Osteocyte (in vitro differentiated cells): ENCODE data around the gene HVCN1. TPM values are rescaled to one million over a fixed set of nuclear protein-coding genes. Genes with fewer than 3 reads are reported as not detected.

Experiments used
- DNase-seq: peaks from one replicate; pipeline ENCODE4 v3.0.0; 2021; ENCODE audit warnings: mixed read lengths; ENCODE audit not compliant: unreplicated experiment; ENCODE audit errors: extremely low spot score
- H3K27ac Mint-ChIP-seq: one replicate; pipeline ENCODE4 v1.8.0; 2021; ENCODE audit warnings: mild to moderate bottlenecking, mixed read lengths; ENCODE audit not compliant: unreplicated experiment
- H3K27me3 Mint-ChIP-seq: one replicate; pipeline ENCODE4 v1.8.0; 2021; ENCODE audit warnings: mixed read lengths; ENCODE audit not compliant: unreplicated experiment
- H3K36me3 Mint-ChIP-seq: one replicate; pipeline ENCODE4 v1.8.0; 2021; ENCODE audit warnings: mixed read lengths; ENCODE audit not compliant: unreplicated experiment
- H3K4me1 Mint-ChIP-seq: one replicate; pipeline ENCODE4 v1.8.0; 2021; ENCODE audit warnings: mixed read lengths; ENCODE audit not compliant: unreplicated experiment
- H3K4me3 Mint-ChIP-seq: one replicate; pipeline ENCODE4 v1.8.0; 2021; ENCODE audit warnings: mild to moderate bottlenecking, moderate library complexity, mixed read lengths; ENCODE audit not compliant: unreplicated experiment
- H3K9me3 Mint-ChIP-seq: one replicate; pipeline ENCODE4 v1.8.0; 2021; ENCODE audit warnings: mixed read lengths; ENCODE audit not compliant: unreplicated experiment
- CTCF ChIP-seq: fragments of 200-600 bp; sonication (generic); IDR thresholded peaks from 2 replicates; pipeline ENCODE4 v1.5.0; 2021; ENCODE audit warnings: antibody characterized with exemption, mild to moderate bottlenecking, moderate library complexity
- total RNA-seq: library from RNA; stranded (reverse); gene quantifications from 2 replicates; pipeline ENCODE4 v1.2.1, GENCODE V29; 2021

Gene HVCN1
- total RNA-seq, 1 donor from 2014 or later, result 0.94 TPM

GRCh38 chr12:110717037-110717436, 28.1 kb upstream of the HVCN1 start:
- no peak for TF ChIP-seq CTCF
- Mint-ChIP-seq H3K9me3 (no peaks in the 10 kb centered on the region), H3K4me3 (no peak overlapping the region), H3K27me3 (no peaks in the 10 kb centered on the region), H3K27ac (no peak overlapping the region), H3K4me1 (no peaks in the 10 kb centered on the region), H3K36me3 (peaks cover 45% of the 10 kb centered on the region)
- DNase-seq, result no peak

DNA sequence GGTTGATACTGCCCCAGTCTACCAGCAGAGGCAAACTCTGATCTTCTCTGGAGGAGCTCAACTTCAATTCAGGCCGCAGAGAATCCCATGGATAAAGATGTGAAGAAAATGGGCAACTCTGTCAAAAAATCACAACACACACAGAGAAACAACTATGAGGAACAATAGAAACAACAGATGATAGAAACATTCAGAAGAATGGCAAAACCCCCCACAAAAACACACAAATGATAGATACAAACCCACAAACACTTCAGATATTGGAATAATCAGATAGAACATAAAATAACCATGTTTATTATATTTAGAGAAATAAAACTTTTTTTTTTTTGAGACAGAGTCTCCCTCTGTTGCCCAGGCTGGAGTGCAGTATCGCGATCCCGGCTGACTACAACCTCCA, 20.0 kb upstream of the HVCN1 start:
- Mint-ChIP-seq H3K4me3 (no peak overlapping the region), H3K27me3 (peaks cover 3% of the 10 kb centered on the region), H3K36me3 (peaks cover 2% of the 10 kb centered on the region), H3K4me1 (no peaks in the 10 kb centered on the region), H3K27ac (no peak overlapping the region), H3K9me3 (no peaks in the 10 kb centered on the region)
- TF ChIP-seq CTCF, result no peak
- DNase-seq, result no peak

- H3K36me3 Mint-ChIP-seq, result peaks cover 2% of the 10 kb centered on the region
- TF ChIP-seq CTCF, result no peak
- H3K27ac Mint-ChIP-seq, result no peak overlapping the region
- no peak overlapping the region for H3K4me3 Mint-ChIP-seq
- no peaks in the 10 kb centered on the region for H3K4me1 Mint-ChIP-seq
- DNase-seq, result no peak
- H3K9me3 Mint-ChIP-seq, result no peaks in the 10 kb centered on the region
- H3K27me3 Mint-ChIP-seq, result peaks cover 3% of the 10 kb centered on the region
Observed at GRCh38 chr12:110705309-110705708, 16.4 kb upstream of the HVCN1 start.

GRCh38 chr12:110704750-110705149, 15.8 kb upstream of the HVCN1 start:
- Mint-ChIP-seq H3K36me3 (no peaks in the 10 kb centered on the region), H3K9me3 (no peaks in the 10 kb centered on the region), H3K27ac (no peak overlapping the region), H3K4me3 (no peak overlapping the region), H3K4me1 (no peaks in the 10 kb centered on the region), H3K27me3 (peaks cover 3% of the 10 kb centered on the region)
- TF ChIP-seq CTCF, result peak; percentile 12
- no peak for DNase-seq

- no peak overlapping the region for H3K4me3 Mint-ChIP-seq
- TF ChIP-seq CTCF, result no peak
- H3K27me3 Mint-ChIP-seq, result peaks cover 3% of the 10 kb centered on the region
- no peaks in the 10 kb centered on the region for H3K9me3 Mint-ChIP-seq
- no peaks in the 10 kb centered on the region for H3K4me1 Mint-ChIP-seq
- no peaks in the 10 kb centered on the region for H3K36me3 Mint-ChIP-seq
- H3K27ac Mint-ChIP-seq, result no peak overlapping the region
- no peak for DNase-seq
Observed at GRCh38 chr12:110704231-110704630, 15.3 kb upstream of the HVCN1 start.
